ENCODE results near the gene RND2.

GRCh38 chr17:43079641-43080302, 54.7 kb downstream of the RND2 start:
- TF ChIP-seq CTCF (IDR thresholded peaks at IDR 0.05) = no peak
- TF ChIP-seq POLR2A (IDR thresholded peaks at IDR 0.05) = no peak
- no peak for TF ChIP-seq POLR2AphosphoS5 (IDR thresholded peaks at IDR 0.05)
- TF ChIP-seq EP300 (IDR thresholded peaks at IDR 0.05) = no peak

All from sigmoid colon (tissue), 4 donors.